K562 (cell line): Measurements from ENCODE around the gene LY6G6C. TPM values are rescaled to one million over a fixed set of nuclear protein-coding genes. Genes with fewer than 3 reads are reported as not detected.

Experiments
- ARHGAP35 ChIP-seq: fragments of 450-650 bp; IDR thresholded peaks from 2 replicates; pipeline ENCODE4 v1.6.1; 2018; ENCODE audit not compliant: partially characterized antibody
- CHD1 ChIP-seq: fragments of 200-600 bp; sonication (generic); IDR thresholded peaks from one replicate; pipeline ENCODE4 v1.6.1; 2012; ENCODE audit warnings: mild to moderate bottlenecking, moderate library complexity, low read length, inconsistent platforms
- NFIX ChIP-seq: fragments of 250-450 bp; sonication (Bioruptor Pico); IDR thresholded peaks from 2 replicates; pipeline ENCODE4 v1.4.0; 2020; ENCODE audit warnings: low read depth, mild to moderate bottlenecking, moderate library complexity
- NFXL1 ChIP-seq: fragments of 450-650 bp; formaldehyde crosslinking; IDR thresholded peaks from 2 replicates; pipeline ENCODE4 v1.4.0; 2021; ENCODE audit warnings: mild to moderate bottlenecking
- RBM14 ChIP-seq: fragments of 200-400 bp; formaldehyde crosslinking; IDR thresholded peaks from 2 replicates; pipeline ENCODE4 v1.6.1; 2018; ENCODE audit warnings: low read depth, mild to moderate bottlenecking, low read length, moderate library complexity, borderline replicate concordance; ENCODE audit not compliant: insufficient read depth
- RBM25 ChIP-seq: fragments of 200-400 bp; formaldehyde crosslinking; IDR thresholded peaks from 2 replicates; pipeline ENCODE4 v1.6.1; 2018; ENCODE audit warnings: low read length, low read depth, moderate library complexity; ENCODE audit not compliant: severe bottlenecking
- SMAD3 ChIP-seq: fragments of 450-650 bp; formaldehyde crosslinking; conservative IDR thresholded peaks from 2 replicates; pipeline ENCODE4 v1.4.0; 2020; ENCODE audit warnings: mild to moderate bottlenecking
- SMC3 ChIP-seq: conservative IDR thresholded peaks from 2 replicates; pipeline ENCODE4 v1.6.1; 2011; ENCODE audit warnings: low read depth, low read length, improper control_type of control experiment; ENCODE audit not compliant: insufficient read depth
- TARDBP ChIP-seq: fragments of 450-650 bp; IDR thresholded peaks from 2 replicates; pipeline ENCODE4 v1.6.1; 2016
- YBX1 ChIP-seq: fragments of 450-650 bp; IDR thresholded peaks from 2 replicates; pipeline ENCODE4 v1.7.1; 2016; ENCODE audit warnings: mild to moderate bottlenecking
- ZNF165 ChIP-seq: fragments of 250-450 bp; sonication (Bioruptor Pico); IDR thresholded peaks from 2 replicates; pipeline ENCODE4 v1.4.0; 2020; ENCODE audit warnings: borderline replicate concordance
- ZNF436 ChIP-seq: fragments of 250-450, 450-650 bp; sonication (Bioruptor Pico); formaldehyde crosslinking; IDR thresholded peaks from 2 replicates; pipeline ENCODE4 v1.7.0; 2020; ENCODE audit warnings: mild to moderate bottlenecking
- polyA plus RNA-seq, 8 experiments: library from polyadenylated mRNA; depleted of rRNA in 4 of 8; stranded (reverse) in 5 of 8; unstranded in 3 of 8; fragments of >200 nt; fragmentation: Nextera tagmentation in 2 of 8; fragmentation: Illumina TruSeq in 1 of 8; extraction: Ambion mirVana in 2 of 8; extraction: Trizol in 1 of 8; gene quantifications; 2 replicates each; pipeline versions ENCODE4 v1.2.1 to v1.2.3, GENCODE V29; 2011 to 2014; ENCODE audit warnings: inconsistent platforms in 1 of 8, missing spikeins in 1 of 8
- total RNA-seq, 7 experiments: library from RNA; depleted of rRNA in 6 of 7; stranded (reverse); fragments of >200 nt in 6 of 7; fragmentation: Illumina TruSeq in 2 of 7; extraction: Trizol in 2 of 7; gene quantifications; 2 replicates each; pipeline versions ENCODE4 v1.2.1 to v1.2.3, GENCODE V29; 2011 to 2021; ENCODE audit warnings: low replicate concordance in 1 of 7
- TF ChIP-seq, protein P1 (sequence below), 2 experiments: fragments of 450-650 bp in 1 of 2; IDR thresholded peaks; 2 replicates each; pipeline ENCODE4 v1.6.1; 2011 to 2017; ENCODE audit warnings: low read depth in 2 of 2, antibody characterized with exemption in 1 of 2, borderline replicate concordance in 1 of 2, low read length in 1 of 2, mild to moderate bottlenecking in 1 of 2, mixed read lengths in 1 of 2; ENCODE audit not compliant: control insufficient read depth in 1 of 2
- TF ChIP-seq, protein P2 (sequence below): fragments of 250-450 bp; sonication (Bioruptor Pico); IDR thresholded peaks from 2 replicates; pipeline ENCODE4 v1.5.0; 2020; ENCODE audit warnings: mild to moderate bottlenecking
- TF ChIP-seq, protein P3 (sequence below): fragments of 450-650 bp; formaldehyde crosslinking; IDR thresholded peaks from 2 replicates; pipeline ENCODE4 v1.4.0; 2020; ENCODE audit warnings: mild to moderate bottlenecking
- TF ChIP-seq, protein P4 (sequence below), 2 experiments: fragments of 450-650 bp; IDR thresholded peaks; 2 replicates each; pipeline ENCODE4 v1.6.1; 2018; ENCODE audit warnings: mild to moderate bottlenecking in 2 of 2, low read depth in 1 of 2; ENCODE audit not compliant: partially characterized antibody in 2 of 2

Gene LY6G6C
- total and polyA plus RNA-seq, 9 of the 15 experiments (the other 6 are each of a cell fraction or from before 2014, with no cell fraction given): 0.06 to 0.20 TPM; not detected in 7

DNA sequence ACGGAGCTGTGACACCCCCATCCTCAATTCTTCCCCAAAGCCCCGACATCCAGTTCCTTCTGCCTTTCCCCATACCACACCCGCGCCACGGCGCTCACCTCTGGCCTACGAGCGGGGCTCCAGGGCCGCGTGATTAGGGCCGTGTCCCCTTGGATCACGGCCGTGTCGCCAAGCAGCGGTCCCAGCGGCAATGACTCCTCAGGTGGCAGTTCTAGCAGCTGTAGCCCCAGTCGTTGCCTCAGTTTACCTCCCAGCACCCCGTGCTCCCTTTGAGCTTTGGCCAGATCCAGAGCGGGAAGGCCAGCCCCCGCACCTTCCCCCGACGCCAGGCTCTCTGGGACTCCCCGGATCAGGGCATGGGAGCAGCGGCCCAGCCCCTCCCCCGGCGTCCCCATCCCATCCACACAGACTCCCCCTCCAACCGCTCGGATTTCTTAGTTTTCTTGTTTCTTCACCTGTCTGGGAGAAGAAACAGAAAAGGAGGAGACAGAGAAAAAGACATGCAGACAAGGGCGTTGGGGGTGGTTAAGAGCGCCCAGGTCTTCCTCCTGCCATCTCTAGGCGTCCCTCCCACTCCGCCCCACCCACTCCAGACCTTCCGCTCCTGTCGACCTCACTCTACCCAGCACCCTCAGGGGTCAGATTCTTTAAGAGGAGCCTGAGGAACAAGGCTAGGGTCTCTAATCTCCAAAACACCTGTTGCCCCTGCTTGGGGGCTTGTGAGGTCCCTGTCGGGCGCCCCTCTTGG lies 7.4 kb upstream of the LY6G6C start, which contains the start of gene DDAH2 (continued):
- TF ChIP-seq, protein P1, sequence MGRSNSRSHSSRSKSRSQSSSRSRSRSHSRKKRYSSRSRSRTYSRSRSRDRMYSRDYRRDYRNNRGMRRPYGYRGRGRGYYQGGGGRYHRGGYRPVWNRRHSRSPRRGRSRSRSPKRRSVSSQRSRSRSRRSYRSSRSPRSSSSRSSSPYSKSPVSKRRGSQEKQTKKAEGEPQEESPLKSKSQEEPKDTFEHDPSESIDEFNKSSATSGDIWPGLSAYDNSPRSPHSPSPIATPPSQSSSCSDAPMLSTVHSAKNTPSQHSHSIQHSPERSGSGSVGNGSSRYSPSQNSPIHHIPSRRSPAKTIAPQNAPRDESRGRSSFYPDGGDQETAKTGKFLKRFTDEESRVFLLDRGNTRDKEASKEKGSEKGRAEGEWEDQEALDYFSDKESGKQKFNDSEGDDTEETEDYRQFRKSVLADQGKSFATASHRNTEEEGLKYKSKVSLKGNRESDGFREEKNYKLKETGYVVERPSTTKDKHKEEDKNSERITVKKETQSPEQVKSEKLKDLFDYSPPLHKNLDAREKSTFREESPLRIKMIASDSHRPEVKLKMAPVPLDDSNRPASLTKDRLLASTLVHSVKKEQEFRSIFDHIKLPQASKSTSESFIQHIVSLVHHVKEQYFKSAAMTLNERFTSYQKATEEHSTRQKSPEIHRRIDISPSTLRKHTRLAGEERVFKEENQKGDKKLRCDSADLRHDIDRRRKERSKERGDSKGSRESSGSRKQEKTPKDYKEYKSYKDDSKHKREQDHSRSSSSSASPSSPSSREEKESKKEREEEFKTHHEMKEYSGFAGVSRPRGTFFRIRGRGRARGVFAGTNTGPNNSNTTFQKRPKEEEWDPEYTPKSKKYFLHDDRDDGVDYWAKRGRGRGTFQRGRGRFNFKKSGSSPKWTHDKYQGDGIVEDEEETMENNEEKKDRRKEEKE (IDR thresholded peaks at IDR 0.05; ENCODE audit: borderline replicate concordance in 1 of 2, control insufficient read depth in 1 of 2, low read depth in 2 of 2, low read length in 1 of 2): no peak
- TF ChIP-seq RBM25 (no peak), YBX1 (no peak), NFIX (CRISPR knock-in tag) (no peak), TARDBP (no peak), SMAD3 (no peak), RBM14 (no peak), SMC3 (0 out of 2 replicates have a peak, but pooled peaks have one; percentile 7), ARHGAP35 (peak; percentile 11), CHD1 (peak; percentile 76), NFXL1 (CRISPR knock-in tag) (no peak), ZNF436 (no peak), ZNF165 (no peak; the same call in 1 of the 2 replicates)
- TF ChIP-seq, protein P2, sequence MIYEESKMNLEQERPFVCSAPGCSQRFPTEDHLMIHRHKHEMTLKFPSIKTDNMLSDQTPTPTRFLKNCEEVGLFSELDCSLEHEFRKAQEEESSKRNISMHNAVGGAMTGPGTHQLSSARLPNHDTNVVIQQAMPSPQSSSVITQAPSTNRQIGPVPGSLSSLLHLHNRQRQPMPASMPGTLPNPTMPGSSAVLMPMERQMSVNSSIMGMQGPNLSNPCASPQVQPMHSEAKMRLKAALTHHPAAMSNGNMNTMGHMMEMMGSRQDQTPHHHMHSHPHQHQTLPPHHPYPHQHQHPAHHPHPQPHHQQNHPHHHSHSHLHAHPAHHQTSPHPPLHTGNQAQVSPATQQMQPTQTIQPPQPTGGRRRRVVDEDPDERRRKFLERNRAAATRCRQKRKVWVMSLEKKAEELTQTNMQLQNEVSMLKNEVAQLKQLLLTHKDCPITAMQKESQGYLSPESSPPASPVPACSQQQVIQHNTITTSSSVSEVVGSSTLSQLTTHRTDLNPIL (CRISPR knock-in tag): no peak; the same call in 1 of the 2 replicates
- TF ChIP-seq, protein P3, sequence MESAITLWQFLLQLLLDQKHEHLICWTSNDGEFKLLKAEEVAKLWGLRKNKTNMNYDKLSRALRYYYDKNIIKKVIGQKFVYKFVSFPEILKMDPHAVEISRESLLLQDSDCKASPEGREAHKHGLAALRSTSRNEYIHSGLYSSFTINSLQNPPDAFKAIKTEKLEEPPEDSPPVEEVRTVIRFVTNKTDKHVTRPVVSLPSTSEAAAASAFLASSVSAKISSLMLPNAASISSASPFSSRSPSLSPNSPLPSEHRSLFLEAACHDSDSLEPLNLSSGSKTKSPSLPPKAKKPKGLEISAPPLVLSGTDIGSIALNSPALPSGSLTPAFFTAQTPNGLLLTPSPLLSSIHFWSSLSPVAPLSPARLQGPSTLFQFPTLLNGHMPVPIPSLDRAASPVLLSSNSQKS (CRISPR knock-in tag): no peak
- TF ChIP-seq, protein P4, sequence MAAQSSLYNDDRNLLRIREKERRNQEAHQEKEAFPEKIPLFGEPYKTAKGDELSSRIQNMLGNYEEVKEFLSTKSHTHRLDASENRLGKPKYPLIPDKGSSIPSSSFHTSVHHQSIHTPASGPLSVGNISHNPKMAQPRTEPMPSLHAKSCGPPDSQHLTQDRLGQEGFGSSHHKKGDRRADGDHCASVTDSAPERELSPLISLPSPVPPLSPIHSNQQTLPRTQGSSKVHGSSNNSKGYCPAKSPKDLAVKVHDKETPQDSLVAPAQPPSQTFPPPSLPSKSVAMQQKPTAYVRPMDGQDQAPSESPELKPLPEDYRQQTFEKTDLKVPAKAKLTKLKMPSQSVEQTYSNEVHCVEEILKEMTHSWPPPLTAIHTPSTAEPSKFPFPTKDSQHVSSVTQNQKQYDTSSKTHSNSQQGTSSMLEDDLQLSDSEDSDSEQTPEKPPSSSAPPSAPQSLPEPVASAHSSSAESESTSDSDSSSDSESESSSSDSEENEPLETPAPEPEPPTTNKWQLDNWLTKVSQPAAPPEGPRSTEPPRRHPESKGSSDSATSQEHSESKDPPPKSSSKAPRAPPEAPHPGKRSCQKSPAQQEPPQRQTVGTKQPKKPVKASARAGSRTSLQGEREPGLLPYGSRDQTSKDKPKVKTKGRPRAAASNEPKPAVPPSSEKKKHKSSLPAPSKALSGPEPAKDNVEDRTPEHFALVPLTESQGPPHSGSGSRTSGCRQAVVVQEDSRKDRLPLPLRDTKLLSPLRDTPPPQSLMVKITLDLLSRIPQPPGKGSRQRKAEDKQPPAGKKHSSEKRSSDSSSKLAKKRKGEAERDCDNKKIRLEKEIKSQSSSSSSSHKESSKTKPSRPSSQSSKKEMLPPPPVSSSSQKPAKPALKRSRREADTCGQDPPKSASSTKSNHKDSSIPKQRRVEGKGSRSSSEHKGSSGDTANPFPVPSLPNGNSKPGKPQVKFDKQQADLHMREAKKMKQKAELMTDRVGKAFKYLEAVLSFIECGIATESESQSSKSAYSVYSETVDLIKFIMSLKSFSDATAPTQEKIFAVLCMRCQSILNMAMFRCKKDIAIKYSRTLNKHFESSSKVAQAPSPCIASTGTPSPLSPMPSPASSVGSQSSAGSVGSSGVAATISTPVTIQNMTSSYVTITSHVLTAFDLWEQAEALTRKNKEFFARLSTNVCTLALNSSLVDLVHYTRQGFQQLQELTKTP (IDR thresholded peaks at IDR 0.05; ENCODE audit: low read depth in 1 of 2, partially characterized antibody in 2 of 2): no peak
